Stomach (tissue), 9 donors: ENCODE results near the gene PRAMEF12. TPM values are rescaled to one million over a fixed set of nuclear protein-coding genes. Genes with fewer than 3 reads are reported as not detected.

ENCODE experiments used
- DNase-seq, 2 donors: peaks; one replicate each; pipeline versions ENCODE4 v3.0.0 to v3.0.0-alpha.2; 2013 to 2019
- H3K27ac ChIP-seq, 5 donors: fragments of 200-600 bp in 4 of 5; sonication (generic) in 4 of 5; one replicate each; pipeline ENCODE4 v1.5.1; 2013 to 2019; ENCODE audit warnings: mild to moderate bottlenecking in 1 of 5, moderate library complexity in 1 of 5
- H3K27me3 ChIP-seq, 3 donors: fragments of 200-600 bp; sonication (generic); one replicate each; pipeline ENCODE4 v1.5.1; 2017 to 2019; ENCODE audit warnings: mixed run types in 1 of 3
- H3K36me3 ChIP-seq, 4 donors: fragments of 200-600 bp; sonication (generic); 1 replicate in 3 of 4; 2 replicates in 1 of 4; pipeline ENCODE4 v1.5.1; 2016 to 2019
- H3K4me1 ChIP-seq, 4 donors: fragments of 200-600 bp; sonication (generic); one replicate each; pipeline ENCODE4 v1.5.1; 2016 to 2019
- H3K4me3 ChIP-seq, 4 donors: fragments of 200-600 bp; sonication (generic) in 3 of 4; one replicate each; pipeline ENCODE4 v1.5.1; 2016 to 2019; ENCODE audit warnings: mild to moderate bottlenecking in 1 of 4
- H3K9me3 ChIP-seq, 4 donors: fragments of 200-600 bp; sonication (generic); one replicate each; pipeline ENCODE4 v1.5.1; 2016 to 2019
- CTCF ChIP-seq, 7 experiments: fragments of 450-650 bp in 4 of 7; fragments of 200-600 bp in 3 of 7; sonication (generic) in 3 of 7; IDR thresholded peaks; one replicate each; pipeline ENCODE4 v1.5.1; 2016 to 2019; ENCODE audit warnings: antibody characterized with exemption in 7 of 7, control low read depth in 2 of 7, mild to moderate bottlenecking in 1 of 7
- EP300 ChIP-seq: sonication (generic); formaldehyde crosslinking; IDR thresholded peaks from one replicate; pipeline ENCODE4 v1.6.1; 2017; ENCODE audit warnings: antibody characterized with exemption
- POLR2A ChIP-seq, 4 donors: fragments of 450-650 bp; IDR thresholded peaks; one replicate each; pipeline ENCODE4 v1.6.1; 2016; ENCODE audit warnings: antibody characterized with exemption in 4 of 4, control low read depth in 2 of 4, mild to moderate bottlenecking in 1 of 4, moderate library complexity in 1 of 4
- POLR2AphosphoS5 ChIP-seq, 3 donors: sonication (generic); formaldehyde crosslinking; IDR thresholded peaks; one replicate each; pipeline ENCODE4 v1.6.1; 2016; ENCODE audit warnings: antibody characterized with exemption in 3 of 3
- WGBS, 5 donors: extraction: QIAGEN DNeasy Blood & Tissue Kit in 3 of 5; methylation state at CpG; one replicate each; pipeline versions ENCODE4 v1.1.5 to v1.1.7; 2013 to 2018; 5-methylcytosine and 5-hydroxymethylcytosine counted together
- intact Hi-C: fragments of 100-400 bp; cut with DNase I; formaldehyde crosslinking; loops from one replicate; pipeline ENCODE4 v1.15.1; 2023; ENCODE audit warnings: low total_unique reads
- polyA plus RNA-seq, 3 donors: library from polyadenylated mRNA; stranded (reverse); fragments of 200-250 nt; gene quantifications; one replicate each; pipeline ENCODE4 v1.2.3, GENCODE V29; 2013
- total RNA-seq, 5 donors: library from RNA; depleted of rRNA; stranded (reverse); fragments of >200 nt; gene quantifications; one replicate each; pipeline versions ENCODE4 v1.1.0 to v1.2.3, GENCODE V29; 2014 to 2016
- donor health status: healthy with polysubstance abuse.
- donor health status: Bipolar disorder and iron deficiency.
- donor health status: healthy.

PRAMEF12 gene
- total and polyA plus RNA-seq, 8 donors, result not detected

- TF ChIP-seq POLR2A (IDR thresholded peaks at IDR 0.05), result no peak
- TF ChIP-seq EP300, result no peak
- TF ChIP-seq POLR2AphosphoS5 (IDR thresholded peaks at IDR 0.05), result no peak
- TF ChIP-seq CTCF (IDR thresholded peaks at IDR 0.05), result no peak
- Histone ChIP-seq H3K27ac (no peak within 1 kb of the TSS), H3K9me3 (peaks cover 0 to 36% (median 28%) of the 10 kb centered on the region in 4 donors), H3K4me1 (no peaks in the 10 kb centered on the region), H3K4me3 (no peak within 1 kb of the TSS), H3K27me3 (peaks cover 0 to 4% (median 0%) of the 10 kb centered on the region in 3 donors), H3K36me3 (no peaks in the 10 kb centered on the region)
- intact Hi-C loops, result no loop called here
- WGBS, 5 donors, result 10 to 37% (median 15%) methylated on average over 2 of the region's 2 CpGs
- peak in 1 of 2 donors; percentile 53 for DNase-seq
Measured at GRCh38 chr1:12745992-12746323, 27.6 kb upstream of the PRAMEF12 start, which contains the start of gene CFAP107. CFAP107 (plus strand) TSS chr1:12746200; CDS start chr1:12746431, 231 bp downstream.

GRCh38 chr1:12748778-12749355, 24.7 kb upstream of the PRAMEF12 start:
- no peaks in the 10 kb centered on the region for H3K4me1 ChIP-seq
- no peak overlapping the region for H3K4me3 ChIP-seq
- peaks cover 0 to 7% (median 0%) of the 10 kb centered on the region in 3 donors for H3K27me3 ChIP-seq
- H3K36me3 ChIP-seq, result no peaks in the 10 kb centered on the region
- intact Hi-C loops, result no loop called here
- TF ChIP-seq POLR2AphosphoS5 (IDR thresholded peaks at IDR 0.05) (no peak), CTCF (IDR thresholded peaks at IDR 0.05) (no peak), EP300 (no peak), POLR2A (IDR thresholded peaks at IDR 0.05) (no peak)
- H3K27ac ChIP-seq, result no peak overlapping the region
- no peak for DNase-seq
- H3K9me3 ChIP-seq, result peaks cover 0 to 36% (median 28%) of the 10 kb centered on the region in 4 donors

- no peak for DNase-seq
- TF ChIP-seq POLR2AphosphoS5 (IDR thresholded peaks at IDR 0.05) (no peak), EP300 (no peak), CTCF (IDR thresholded peaks at IDR 0.05) (no peak), POLR2A (IDR thresholded peaks at IDR 0.05) (no peak)
- no peaks in the 10 kb centered on the region for H3K4me1 ChIP-seq
- peaks cover 0 to 25% (median 0%) of the 10 kb centered on the region in 3 donors for H3K27me3 ChIP-seq
- no peak overlapping the region for H3K27ac ChIP-seq
- no peak overlapping the region for H3K4me3 ChIP-seq
- WGBS, 5 donors, result 70 to 84% (median 78%) methylated on average over 4 of the region's 4 CpGs
- H3K36me3 ChIP-seq, result no peaks in the 10 kb centered on the region
- peaks cover 0 to 12% (median 8%) of the 10 kb centered on the region in 4 donors for H3K9me3 ChIP-seq
- intact Hi-C loops, result no loop called here
Measured at GRCh38 chr1:12754738-12755137, 18.8 kb upstream of the PRAMEF12 start.

DNA sequence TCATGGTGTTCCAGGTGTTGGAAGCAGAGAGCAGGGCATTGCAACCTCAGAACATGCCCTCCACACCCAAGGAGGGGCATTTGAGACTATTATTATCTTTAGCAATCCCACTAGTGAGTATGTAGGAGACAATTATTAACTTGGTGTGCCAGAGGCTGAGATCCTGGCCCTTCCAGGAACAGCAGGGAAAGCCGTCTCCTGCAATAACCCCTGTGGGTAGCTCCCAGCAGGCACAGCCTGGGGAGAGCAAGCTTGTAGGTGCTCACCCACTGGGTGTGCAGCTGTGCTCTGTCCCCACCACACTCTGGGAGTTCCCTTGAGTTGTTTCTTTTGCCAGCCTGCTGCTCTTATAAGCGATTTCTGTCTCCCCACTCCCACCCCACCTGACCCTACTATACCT, 17.3 kb upstream of the PRAMEF12 start:
- no peak for TF ChIP-seq POLR2A (IDR thresholded peaks at IDR 0.05)
- no peak for TF ChIP-seq CTCF (IDR thresholded peaks at IDR 0.05)
- no peak for TF ChIP-seq EP300
- no peak for TF ChIP-seq POLR2AphosphoS5 (IDR thresholded peaks at IDR 0.05)
- no peak for DNase-seq
- WGBS, 5 donors, result 44 to 61% (median 52%) methylated on average over 1 to 2 of the region's 2 CpGs
- H3K27me3 ChIP-seq, result peaks cover 0 to 31% (median 0%) of the 10 kb centered on the region in 3 donors
- no peak overlapping the region for H3K4me3 ChIP-seq
- H3K4me1 ChIP-seq, result no peaks in the 10 kb centered on the region
- no peaks in the 10 kb centered on the region for H3K9me3 ChIP-seq
- intact Hi-C loops, result no loop called here
- H3K36me3 ChIP-seq, result no peaks in the 10 kb centered on the region
- no peak overlapping the region for H3K27ac ChIP-seq
